Stimulated activated CD8-positive, alpha-beta memory T cell treated with anti-CD3 and anti-CD28 coated beads, Interleukin-4, amount 100 ng/mL, for 24 hours (primary cell): ENCODE data around the gene CACNA1C.

Experiments used
- DNase-seq: peaks from one replicate; pipeline ENCODE4 v3.0.0-alpha.2; 2020; ENCODE audit warnings: low read depth

Gene CACNA1C

GRCh38 chr12:2528001-2528400 is 475.2 kb downstream of the CACNA1C start:
- DNase-seq, result no peak

- DNase-seq, result no peak
Observed at GRCh38 chr12:2529807-2530206, 477.0 kb downstream of the CACNA1C start.

DNA sequence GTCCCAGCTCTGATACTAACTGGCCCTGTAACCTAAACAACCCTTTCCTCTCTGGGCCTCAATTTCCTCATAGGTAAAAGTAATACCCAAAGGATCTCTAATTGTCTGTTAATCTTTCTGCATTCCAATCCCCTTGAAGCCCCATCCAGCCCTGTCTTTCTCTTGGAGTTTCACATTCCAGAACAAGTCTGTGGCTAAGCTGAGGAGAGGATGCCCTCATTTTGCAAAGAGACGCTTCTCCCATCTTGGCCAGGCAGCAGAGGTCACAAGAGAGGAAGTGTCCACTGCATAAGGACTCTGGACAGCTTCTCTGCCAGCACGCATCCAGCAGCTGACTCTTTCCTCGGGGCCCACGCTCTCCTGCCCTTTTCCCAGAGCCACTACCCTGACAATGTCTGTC is 478.6 kb downstream of the CACNA1C start:
- DNase-seq, result no peak

GRCh38 chr12:2533036-2533435 is 480.2 kb downstream of the CACNA1C start:
- DNase-seq, result no peak

DNA sequence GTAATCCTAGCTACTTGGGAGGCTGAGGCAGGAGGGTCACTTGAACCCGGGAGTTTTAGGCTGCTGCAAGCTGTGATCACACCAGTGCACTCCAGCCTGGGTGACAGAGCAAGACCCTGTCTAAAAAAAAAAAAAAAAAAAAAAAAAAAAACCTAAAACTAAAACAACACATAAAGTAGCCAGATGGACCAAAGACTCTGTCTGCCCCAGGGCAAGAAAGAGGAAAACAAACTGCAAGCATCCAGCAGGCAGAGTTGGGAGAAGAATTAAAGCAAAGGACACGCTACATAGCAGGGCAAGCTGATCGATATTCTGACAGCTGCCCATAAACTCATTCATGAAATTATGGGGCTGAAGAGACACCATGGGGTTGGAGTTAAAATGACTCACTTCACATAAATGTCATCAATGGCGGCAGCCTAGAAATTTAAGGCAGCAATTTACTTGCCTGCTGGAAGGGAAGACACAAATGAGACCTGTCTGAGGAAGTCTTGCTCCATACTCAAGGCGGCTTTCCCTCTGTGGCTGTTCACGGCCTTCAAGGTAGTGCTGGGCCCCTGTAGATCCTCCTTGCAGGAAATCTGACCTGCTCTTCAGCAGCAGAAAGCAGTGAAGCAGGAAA is 482.9 kb downstream of the CACNA1C start:
- no peak for DNase-seq

DNA sequence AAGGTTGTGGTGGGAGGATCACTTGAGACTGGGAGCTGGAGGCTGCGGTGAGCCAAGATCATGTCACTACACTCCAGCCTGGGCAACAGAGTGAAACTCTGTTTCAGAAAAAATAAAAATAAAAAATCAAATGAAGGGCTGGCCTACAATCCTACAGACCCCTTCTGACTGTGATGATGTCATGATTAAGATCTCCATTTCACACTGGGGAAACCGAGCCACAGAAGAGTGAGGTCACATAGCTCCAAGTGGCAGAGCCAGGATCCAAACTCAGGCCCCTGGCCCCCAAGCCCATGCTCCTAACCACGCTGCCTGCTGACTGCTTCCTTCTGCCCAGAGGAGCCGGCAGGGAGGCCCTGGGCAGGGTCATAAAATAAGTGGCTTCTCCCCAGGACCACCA is 483.9 kb downstream of the CACNA1C start:
- DNase-seq, result no peak

DNA sequence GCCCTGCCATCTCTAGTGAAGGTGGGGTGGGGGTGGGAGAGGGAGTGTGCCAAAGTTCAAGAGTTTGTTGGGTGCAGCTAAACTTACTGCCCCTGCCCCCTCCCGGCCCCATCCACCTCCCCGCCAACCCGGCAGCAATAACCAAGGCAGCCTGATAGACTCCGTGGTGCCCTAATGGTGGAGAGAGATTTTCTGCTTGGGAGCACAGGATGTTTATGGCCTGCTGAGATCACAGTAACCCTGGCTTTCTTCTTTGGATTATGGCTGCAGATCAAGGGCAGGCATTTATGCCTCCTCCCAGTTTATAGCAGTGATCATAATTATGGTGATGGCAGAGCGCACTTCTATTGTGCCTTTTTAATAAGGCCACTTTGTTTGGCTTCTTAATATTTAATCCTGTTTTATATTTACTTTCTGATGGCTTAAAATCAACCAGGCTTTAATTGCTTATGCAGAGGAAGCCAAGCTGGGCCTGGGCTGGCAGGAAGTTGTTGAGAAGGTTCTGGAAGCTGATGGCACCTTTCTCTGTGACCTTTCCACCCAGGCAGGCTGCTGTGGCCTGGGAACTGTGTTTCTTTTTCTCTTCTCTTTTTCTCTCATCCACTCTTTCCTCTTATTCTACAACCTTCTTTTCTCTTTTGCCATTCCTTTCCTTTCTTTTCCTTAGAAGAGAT is 485.2 kb downstream of the CACNA1C start:
- no peak for DNase-seq

- no peak for DNase-seq
Observed at GRCh38 chr12:2539938-2540337, 487.2 kb downstream of the CACNA1C start.

- DNase-seq, result no peak
Observed at GRCh38 chr12:2540535-2540941, 487.8 kb downstream of the CACNA1C start.

DNA sequence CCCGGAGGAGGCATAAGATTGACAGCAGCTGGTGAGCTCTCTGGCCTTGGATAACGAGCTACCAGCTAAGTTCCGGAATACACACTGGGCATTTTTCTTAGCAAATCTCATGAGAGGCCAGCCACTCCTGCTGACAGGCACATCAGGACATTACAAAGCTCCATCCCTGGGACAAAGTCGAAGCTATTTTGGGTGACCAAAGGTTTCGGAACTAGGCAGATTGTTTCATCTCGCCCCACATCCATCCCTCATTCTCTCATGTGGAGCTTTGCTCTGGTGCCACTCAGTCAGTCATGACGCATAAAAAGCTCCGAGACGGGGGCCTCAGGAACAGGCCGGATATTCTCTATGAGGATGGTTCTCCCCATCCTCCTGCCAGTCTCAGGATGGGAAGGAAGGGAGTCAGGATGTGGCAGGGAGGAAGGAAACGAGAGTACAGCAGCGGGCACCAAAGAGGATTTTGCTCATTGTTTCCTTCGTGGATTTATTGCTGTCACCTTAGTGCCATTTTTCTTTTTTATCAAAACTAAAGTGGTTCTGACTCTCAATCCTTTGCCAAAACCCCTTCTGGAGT is 488.9 kb downstream of the CACNA1C start:
- DNase-seq, result no peak

GRCh38 chr12:2543801-2544200 is 491.0 kb downstream of the CACNA1C start:
- DNase-seq, result no peak

DNA sequence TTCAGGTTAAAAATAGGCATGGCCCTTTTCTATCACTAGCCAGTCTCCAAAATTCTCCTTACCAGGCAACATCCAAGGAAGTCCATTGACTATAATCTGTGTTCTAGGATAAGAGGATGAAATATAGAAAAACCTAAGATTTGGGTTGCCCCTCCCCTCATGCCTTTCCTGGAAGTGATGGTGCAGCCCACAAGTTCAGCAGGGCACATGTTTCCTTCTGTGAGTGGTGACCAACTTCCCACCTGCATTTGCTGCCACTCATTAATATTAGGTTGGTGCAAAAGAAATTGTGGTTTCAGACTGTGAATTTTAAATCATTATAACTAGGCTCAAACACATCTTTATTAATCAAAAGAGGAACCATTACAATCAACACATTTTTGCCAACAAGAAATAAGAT is 491.4 kb downstream of the CACNA1C start:
- no peak for DNase-seq

- no peak for DNase-seq
Observed at GRCh38 chr12:2547273-2548044, 494.7 kb downstream of the CACNA1C start.

GRCh38 chr12:2548081-2548480 is 495.3 kb downstream of the CACNA1C start:
- DNase-seq, result no peak

DNA sequence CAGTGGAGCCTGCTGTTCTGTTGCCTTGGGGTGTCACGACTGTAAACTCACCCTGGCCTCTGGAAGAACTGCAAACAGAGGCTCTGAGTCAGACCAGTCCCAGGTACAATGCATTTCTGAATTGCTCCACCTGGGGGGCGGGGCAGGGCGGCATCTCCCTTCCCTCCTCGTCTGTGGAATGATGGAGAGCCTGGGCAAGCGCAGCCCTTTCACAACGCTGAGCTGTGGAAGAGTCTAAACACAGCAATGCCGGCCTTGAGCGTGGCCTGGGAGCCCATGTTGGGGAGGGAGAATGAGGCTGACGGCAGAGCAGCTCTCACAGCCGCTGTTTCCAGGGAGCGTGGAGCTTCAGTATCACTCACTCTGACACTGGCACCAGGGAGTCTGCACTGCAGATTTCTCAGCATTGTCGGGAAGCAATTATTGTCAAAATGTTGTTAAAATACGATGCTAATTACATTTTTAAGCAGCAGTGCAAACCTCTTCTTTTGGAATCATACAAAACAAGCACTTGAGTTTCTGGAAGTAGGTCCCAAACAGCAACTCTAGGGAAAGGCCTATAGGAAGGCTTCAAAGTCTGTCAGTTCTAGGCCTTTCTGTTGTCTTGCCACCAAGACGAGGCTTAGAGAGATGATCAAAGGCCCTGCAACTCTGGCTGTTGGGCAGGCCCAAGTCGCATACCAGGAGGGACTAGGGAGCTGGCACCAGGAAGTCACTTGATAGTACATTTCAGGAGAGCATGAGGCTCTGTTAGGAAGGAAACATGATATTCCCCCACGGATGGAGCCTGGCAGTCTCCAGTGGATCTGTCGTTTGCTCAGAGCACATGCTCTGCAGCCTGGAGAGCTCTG is 498.0 kb downstream of the CACNA1C start:
- no peak for DNase-seq

GRCh38 chr12:2551412-2551900 is 498.7 kb downstream of the CACNA1C start:
- no peak for DNase-seq

GRCh38 chr12:2552000-2552756 is 499.4 kb downstream of the CACNA1C start:
- no peak for DNase-seq

DNA sequence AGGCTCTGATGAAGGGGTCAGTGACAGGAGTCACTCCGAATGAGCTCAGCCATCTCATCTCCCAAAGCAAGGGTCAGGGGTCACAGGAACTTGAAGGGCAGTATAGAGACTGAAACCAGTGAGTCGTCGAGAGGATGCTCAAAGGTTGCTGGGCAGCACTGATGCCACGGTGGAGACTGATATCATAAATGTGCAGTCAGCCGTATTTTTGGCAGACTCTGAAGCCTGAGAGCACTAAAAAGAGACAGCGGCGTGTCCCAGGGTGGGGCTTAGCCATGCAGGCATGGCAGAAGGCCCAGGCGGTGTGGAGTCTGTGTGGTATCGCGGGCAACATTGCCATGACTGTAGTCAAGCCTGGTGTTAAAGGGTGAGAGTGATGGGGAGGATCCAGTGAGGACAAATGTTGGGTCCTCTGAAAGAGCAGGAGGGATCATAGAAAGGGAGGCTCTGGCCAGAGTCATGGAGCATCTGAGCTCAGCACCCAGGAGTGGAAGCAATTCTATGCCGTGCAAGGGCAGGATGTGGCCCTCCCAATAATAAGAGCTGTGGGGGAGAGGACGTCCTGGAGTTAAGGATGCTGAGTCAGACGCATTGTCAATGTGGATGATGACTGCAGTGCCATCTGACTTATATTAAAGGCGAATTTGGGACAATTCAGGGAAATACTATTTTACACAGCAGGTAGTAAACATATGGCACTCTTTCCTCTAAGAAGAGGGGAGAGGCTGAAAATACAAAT is 500.8 kb downstream of the CACNA1C start:
- DNase-seq, result no peak

- no peak for DNase-seq
Observed at GRCh38 chr12:2555487-2556082, 502.8 kb downstream of the CACNA1C start.

- no peak for DNase-seq
Observed at GRCh38 chr12:2557597-2557996, 504.8 kb downstream of the CACNA1C start.
